ENCODE results near the gene OR2A42.
"Not testable (repeated sequence)": the region's sequence is repeated elsewhere in the genome, so short reads cannot be mapped to it uniquely, and the experiment has no call there.

OR2A42 gene

GRCh38 chr7:144219149-144219548 is 20.3 kb downstream of the OR2A42 start:
- DNase-seq: not testable (repeated sequence)

- not testable (repeated sequence) for DNase-seq
These were observed 20.8 kb downstream of the OR2A42 start for GRCh38 chr7:144218581-144218980.

- DNase-seq: not testable (repeated sequence)
These were observed 22.2 kb downstream of the OR2A42 start for GRCh38 chr7:144217200-144217599.

GRCh38 chr7:144205306-144205705 is 34.1 kb downstream of the OR2A42 start:
- DNase-seq: not testable (repeated sequence)

- not testable (repeated sequence) for DNase-seq
These were observed 36.3 kb downstream of the OR2A42 start for GRCh38 chr7:144203086-144203485.

GRCh38 chr7:144201978-144202377 is 37.4 kb downstream of the OR2A42 start:
- not testable (repeated sequence) for DNase-seq

GRCh38 chr7:144198934-144199333 is 40.5 kb downstream of the OR2A42 start:
- not testable (repeated sequence) for DNase-seq

- DNase-seq: not testable (repeated sequence)
These were observed 44.1 kb downstream of the OR2A42 start, which contains the start of gene ARHGEF35 for GRCh38 chr7:144195212-144195872. Gene ARHGEF35 (minus strand): TSS chr7:144195833. CDS start chr7:144188383, 7,450 bp downstream.

GRCh38 chr7:144194453-144194852 is 45.0 kb downstream of the OR2A42 start:
- not testable (repeated sequence) for DNase-seq

- not testable (repeated sequence) for DNase-seq
These were observed 45.6 kb downstream of the OR2A42 start for GRCh38 chr7:144193782-144194181.

GRCh38 chr7:144188578-144189171 is 50.7 kb downstream of the OR2A42 start:
- DNase-seq: not testable (repeated sequence)

GRCh38 chr7:144187848-144188247 is 51.6 kb downstream of the OR2A42 start:
- not testable (repeated sequence) for DNase-seq

GRCh38 chr7:144183166-144183565 is 56.2 kb downstream of the OR2A42 start, which contains the start of gene CTAGE4:
Gene CTAGE4 (plus strand): TSS chr7:144183466. CDS start chr7:144183504, 38 bp downstream.
- DNase-seq: not testable (repeated sequence)

- not testable (repeated sequence) for DNase-seq
These were observed 60.3 kb downstream of the OR2A42 start for GRCh38 chr7:144179165-144179479.

- DNase-seq: not testable (repeated sequence)
These were observed 60.8 kb downstream of the OR2A42 start for GRCh38 chr7:144178380-144179164.

All from right hindlimb (tissue), 1 donor.